CD1c-positive myeloid dendritic cell (primary cell): ENCODE measurements around the gene TMEM72.

Experiments used
- DNase-seq: peaks from one replicate; pipeline ENCODE4 v3.0.0-alpha.2; 2016; ENCODE audit errors: extremely low spot score

The TMEM72 gene

DNA sequence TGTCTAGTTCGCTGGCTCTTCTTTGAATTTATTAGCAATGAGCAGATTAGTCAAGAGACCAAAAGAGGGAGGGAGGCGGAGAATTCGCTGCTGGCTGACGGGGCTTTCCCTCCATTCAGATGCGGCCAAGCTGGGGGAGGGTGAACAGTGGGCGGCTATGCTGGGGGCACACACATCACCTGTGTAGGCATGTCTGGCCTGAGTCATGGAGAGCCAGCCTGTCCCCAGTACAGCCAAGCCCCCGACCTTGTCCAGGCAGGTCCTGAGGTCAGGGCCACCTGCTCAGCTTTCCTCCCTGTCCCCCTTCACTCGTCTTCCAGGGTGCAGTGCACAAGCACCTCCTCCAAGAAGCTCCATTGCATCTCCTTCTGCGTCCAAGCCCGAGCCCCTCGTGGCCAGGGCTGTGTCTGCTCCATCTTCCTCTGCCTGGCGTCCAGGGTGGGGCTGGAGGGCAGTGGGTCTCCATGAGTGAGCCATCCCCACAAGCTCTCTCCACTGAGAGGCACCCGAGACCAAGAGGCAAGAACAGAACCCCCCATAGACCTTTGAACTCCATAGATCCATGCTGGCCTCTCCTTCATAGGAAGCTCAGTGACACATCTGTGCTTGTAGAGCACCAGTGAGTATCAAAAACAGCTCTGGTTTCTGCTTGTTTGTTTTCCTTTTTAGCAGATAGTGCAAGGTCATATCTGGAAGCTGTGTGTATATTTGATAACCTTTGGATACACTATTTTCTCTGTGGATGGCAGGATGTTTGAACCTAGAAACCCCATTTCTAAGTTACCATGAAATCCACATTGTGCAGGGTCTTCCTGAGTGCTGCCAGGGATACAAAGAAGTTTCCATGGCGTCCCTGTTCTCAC lies 69.4 kb downstream of the TMEM72 start:
- no peak for DNase-seq

DNA sequence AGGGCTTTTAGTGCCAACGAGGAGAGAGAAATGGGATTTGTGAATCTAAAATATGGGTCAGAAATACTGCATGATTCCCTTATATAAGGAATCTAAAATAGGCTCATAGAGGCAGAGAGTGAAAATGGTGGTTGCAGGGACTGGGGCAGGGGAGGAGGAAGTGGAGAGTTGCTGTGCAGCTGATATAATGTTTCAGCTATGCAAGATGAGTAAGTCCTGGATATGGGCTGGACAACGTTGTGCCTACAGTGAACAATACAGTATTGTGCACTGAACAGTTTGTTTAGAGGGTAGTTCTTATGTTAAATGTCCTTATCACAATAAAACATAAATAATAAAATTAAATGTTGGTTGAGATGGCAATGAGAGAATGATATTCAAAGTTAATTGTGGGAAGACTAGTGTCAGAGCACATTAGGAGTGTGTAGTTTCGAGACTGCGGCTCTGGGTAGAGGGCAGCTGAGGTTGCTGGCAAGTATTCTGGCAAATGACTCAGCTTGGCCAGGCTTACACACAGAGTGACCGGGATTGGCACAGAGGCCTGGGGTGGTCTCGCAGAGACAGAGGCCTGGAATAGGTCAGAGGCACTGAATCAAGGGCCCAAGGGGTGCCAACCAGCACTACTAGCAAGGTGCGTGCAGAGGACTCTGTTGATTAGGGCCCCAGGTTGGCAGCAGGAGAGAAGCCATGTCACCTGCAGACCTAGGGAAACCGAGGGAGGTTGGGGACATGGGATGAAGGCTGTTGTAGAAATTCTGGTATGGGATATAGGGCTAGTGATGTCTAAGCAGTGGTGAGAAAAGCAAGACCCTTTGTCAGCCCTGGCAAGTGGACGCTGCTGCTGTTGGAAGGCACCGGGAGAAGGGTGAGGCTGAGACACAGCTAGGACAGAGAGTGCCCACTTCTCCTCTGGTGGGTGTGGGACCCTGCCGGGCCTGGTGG lies 70.3 kb downstream of the TMEM72 start:
- no peak for DNase-seq

DNA sequence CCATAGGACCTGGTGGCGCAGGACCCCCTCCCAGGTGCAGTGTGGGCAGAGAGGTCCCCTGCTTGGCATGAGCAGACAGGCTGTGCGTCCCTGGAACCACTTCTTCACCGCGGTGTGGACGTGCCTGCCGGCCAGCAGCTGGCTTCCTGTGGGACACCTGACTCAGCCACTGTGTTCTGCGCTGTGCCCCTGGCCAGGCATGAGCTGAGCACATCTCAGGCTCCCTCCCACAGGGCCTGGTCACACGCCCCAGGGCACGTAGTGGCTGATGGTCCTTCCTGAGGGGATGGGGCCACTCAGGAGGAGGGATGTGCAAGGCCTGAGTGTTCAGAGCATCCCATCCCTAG lies 71.0 kb downstream of the TMEM72 start:
- DNase-seq = no peak

DNA sequence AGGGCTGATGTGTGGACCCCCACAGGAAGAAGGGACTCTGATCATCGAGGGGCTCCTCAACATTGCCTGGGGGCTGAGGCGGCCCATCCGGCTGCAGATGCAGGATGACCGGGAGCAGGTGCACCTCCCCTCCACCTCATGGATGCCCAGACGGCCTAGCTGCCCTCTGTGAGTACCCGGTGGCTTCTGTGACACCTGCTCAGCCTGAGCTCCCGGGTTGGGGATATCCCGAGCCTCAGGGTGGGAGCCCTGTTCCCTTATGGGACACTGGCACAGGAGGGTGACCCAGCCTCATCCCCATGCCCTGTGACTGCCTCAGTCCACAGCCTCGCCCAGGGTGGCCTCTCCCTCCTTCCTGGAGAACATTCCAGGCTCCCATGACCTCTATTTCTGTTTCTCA lies 71.4 kb downstream of the TMEM72 start:
- DNase-seq = no peak

- DNase-seq = no peak
Measured at GRCh38 chr10:44983066-44983894, 72.1 kb downstream of the TMEM72 start.

- DNase-seq = no peak
Measured at GRCh38 chr10:44983895-44984278, 72.8 kb downstream of the TMEM72 start.

DNA sequence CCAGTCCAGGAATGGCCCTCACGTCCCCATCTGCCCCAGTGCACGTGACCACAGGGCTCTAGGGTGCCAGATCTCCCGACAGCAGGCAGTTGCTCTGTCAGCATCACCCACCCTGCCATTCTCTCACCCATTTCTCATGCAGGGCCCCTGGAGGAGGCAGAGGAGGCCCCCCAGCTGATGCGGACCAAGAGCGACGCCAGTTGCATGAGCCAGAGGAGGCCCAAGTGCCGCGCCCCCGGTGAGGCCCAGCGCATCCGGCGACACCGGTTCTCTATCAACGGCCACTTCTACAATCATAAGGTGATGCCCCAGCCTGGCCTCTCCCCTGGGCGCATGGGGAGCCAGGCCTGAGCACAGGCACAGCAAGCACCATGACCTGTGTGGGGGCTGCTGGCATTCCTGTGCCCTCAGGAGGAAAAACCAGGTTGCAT lies 73.5 kb downstream of the TMEM72 start:
- DNase-seq = no peak

GRCh38 chr10:44985175-44985681 lies 74.1 kb downstream of the TMEM72 start:
- no peak for DNase-seq

GRCh38 chr10:44986179-44986578 lies 75.0 kb downstream of the TMEM72 start:
- no peak for DNase-seq
